ENCODE measurements around the gene TFAP2B. TPM values are rescaled to one million over a fixed set of nuclear protein-coding genes. Genes with fewer than 3 reads are reported as not detected.

Gene TFAP2B
- total RNA-seq, result under 0.01 TPM in 1 of 2 replicates, not detected in the other

DNA sequence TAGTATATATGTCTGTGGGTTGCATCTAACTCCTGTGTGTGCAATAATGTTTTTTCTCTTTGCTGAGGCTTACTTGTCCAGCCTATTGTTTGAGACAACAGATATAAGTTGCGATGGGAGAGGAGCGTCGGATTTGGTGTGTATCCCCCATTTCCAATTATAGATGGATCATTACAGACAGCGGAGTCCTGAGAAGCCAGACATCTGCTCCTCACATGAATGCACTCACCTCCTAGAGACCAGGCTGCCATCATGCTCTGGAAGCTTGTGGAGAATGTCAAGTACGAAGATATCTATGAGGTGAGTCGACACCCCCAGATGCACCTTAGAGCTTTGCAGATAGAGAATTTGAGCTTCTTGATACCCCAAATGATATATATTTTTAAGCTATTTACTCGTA, at the start of gene TFAP2B:
TFAP2B (plus strand) TSS at position 199 of the 400 bp plus-strand sequence; CDS start at position 220, 21 bp downstream.

Other genes with a start within 250 kb of the TFAP2B start
- not detected in 2 replicates for gene TFAP2D, start 105.3 kb upstream of the TFAP2B start, total RNA-seq